IPS-18c (cell line): ENCODE data around the gene PBX1.

Experiments
- H3K4me3 ChIP-seq: 2 replicates; pipeline ENCODE4 v1.7.0; 2013; ENCODE audit warnings: low read depth, mild to moderate bottlenecking, low read length, moderate library complexity; ENCODE audit not compliant: insufficient read depth
- H3K9me3 ChIP-seq: one replicate; pipeline ENCODE4 v1.6.1; 2013; ENCODE audit warnings: mild to moderate bottlenecking, low read length, moderate library complexity; ENCODE audit not compliant: control insufficient read depth, insufficient read depth

The PBX1 gene

GRCh38 chr1:164803366-164803765 lies 244.4 kb downstream of the PBX1 start:
- H3K4me3 ChIP-seq, result no peak overlapping the region
- no peaks in the 10 kb centered on the region for H3K9me3 ChIP-seq

GRCh38 chr1:164804366-164804765 lies 245.4 kb downstream of the PBX1 start:
- H3K9me3 ChIP-seq, result no peaks in the 10 kb centered on the region
- H3K4me3 ChIP-seq, result no peak overlapping the region

- H3K4me3 ChIP-seq, result no peak overlapping the region
- no peaks in the 10 kb centered on the region for H3K9me3 ChIP-seq
These were observed 246.4 kb downstream of the PBX1 start for GRCh38 chr1:164805399-164805798.

GRCh38 chr1:164806531-164806930 lies 247.5 kb downstream of the PBX1 start:
- Histone ChIP-seq H3K4me3 (no peak overlapping the region), H3K9me3 (no peaks in the 10 kb centered on the region)

- Histone ChIP-seq H3K9me3 (no peaks in the 10 kb centered on the region), H3K4me3 (no peak overlapping the region)
These were observed 254.8 kb downstream of the PBX1 start for GRCh38 chr1:164813776-164814175.

GRCh38 chr1:164821648-164822047 lies 262.7 kb downstream of the PBX1 start:
- Histone ChIP-seq H3K9me3 (no peaks in the 10 kb centered on the region), H3K4me3 (no peak overlapping the region)

GRCh38 chr1:164823486-164824279 lies 264.7 kb downstream of the PBX1 start:
- H3K4me3 ChIP-seq, result no peak overlapping the region
- no peaks in the 10 kb centered on the region for H3K9me3 ChIP-seq

- Histone ChIP-seq H3K4me3 (no peak overlapping the region), H3K9me3 (no peaks in the 10 kb centered on the region)
These were observed 265.6 kb downstream of the PBX1 start for GRCh38 chr1:164824542-164824941.

GRCh38 chr1:164830628-164831027 lies 271.6 kb downstream of the PBX1 start:
- H3K4me3 ChIP-seq, result no peak overlapping the region
- no peaks in the 10 kb centered on the region for H3K9me3 ChIP-seq

- Histone ChIP-seq H3K4me3 (no peak overlapping the region), H3K9me3 (no peaks in the 10 kb centered on the region)
These were observed 275.7 kb downstream of the PBX1 start for GRCh38 chr1:164834641-164835040.

GRCh38 chr1:164836614-164837018 lies 277.6 kb downstream of the PBX1 start:
- no peak overlapping the region for H3K4me3 ChIP-seq
- H3K9me3 ChIP-seq, result no peaks in the 10 kb centered on the region

GRCh38 chr1:164838786-164839185 lies 279.8 kb downstream of the PBX1 start:
- H3K4me3 ChIP-seq, result no peak overlapping the region
- no peaks in the 10 kb centered on the region for H3K9me3 ChIP-seq

GRCh38 chr1:164840936-164841335 lies 282.0 kb downstream of the PBX1 start:
- Histone ChIP-seq H3K9me3 (no peaks in the 10 kb centered on the region), H3K4me3 (no peak overlapping the region)

GRCh38 chr1:164841702-164842465 lies 282.9 kb downstream of the PBX1 start:
- Histone ChIP-seq H3K4me3 (no peak overlapping the region), H3K9me3 (no peaks in the 10 kb centered on the region)

- H3K4me3 ChIP-seq, result no peak overlapping the region
- no peaks in the 10 kb centered on the region for H3K9me3 ChIP-seq
These were observed 283.9 kb downstream of the PBX1 start for GRCh38 chr1:164842870-164843269.

GRCh38 chr1:164843743-164844500 lies 284.9 kb downstream of the PBX1 start:
- H3K4me3 ChIP-seq, result no peak overlapping the region
- no peaks in the 10 kb centered on the region for H3K9me3 ChIP-seq

GRCh38 chr1:164846731-164847691 lies 288.0 kb downstream of the PBX1 start:
- no peak overlapping the region for H3K4me3 ChIP-seq
- H3K9me3 ChIP-seq, result no peaks in the 10 kb centered on the region
